ENCODE results near the gene ZNF768. TPM values are rescaled to one million over a fixed set of nuclear protein-coding genes. Genes with fewer than 3 reads are reported as not detected.
"Not testable (repeated sequence)": the region's sequence is repeated elsewhere in the genome, so short reads cannot be mapped to it uniquely, and the experiment has no call there.

The ZNF768 gene
- polyA plus RNA-seq, 4 donors: 36.0 to 69.0 (median 50.0) TPM

DNA sequence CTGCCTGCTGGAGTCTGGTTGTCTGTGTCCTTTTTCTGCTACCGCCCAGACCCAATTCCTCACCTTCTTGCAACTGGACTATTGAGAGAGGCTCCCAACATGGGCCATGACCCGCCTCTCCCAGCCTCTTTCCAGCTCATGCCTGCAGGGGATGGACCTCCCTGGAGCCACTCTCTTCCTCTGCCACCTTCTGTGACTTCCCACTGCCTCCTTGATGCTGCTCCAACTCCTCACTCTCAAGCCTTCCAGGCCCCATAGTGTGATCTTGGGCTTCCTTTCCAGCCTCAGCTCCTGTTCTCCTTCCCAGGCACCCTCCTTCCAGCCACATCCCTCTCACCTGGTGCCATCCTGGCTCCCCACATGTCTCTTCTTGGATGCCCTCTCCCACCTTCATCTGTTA, 11.1 kb downstream of the ZNF768 start:
- no peak for DNase-seq (ENCODE audit: low read depth in 4 of 4, low spot score in 3 of 4)

DNA sequence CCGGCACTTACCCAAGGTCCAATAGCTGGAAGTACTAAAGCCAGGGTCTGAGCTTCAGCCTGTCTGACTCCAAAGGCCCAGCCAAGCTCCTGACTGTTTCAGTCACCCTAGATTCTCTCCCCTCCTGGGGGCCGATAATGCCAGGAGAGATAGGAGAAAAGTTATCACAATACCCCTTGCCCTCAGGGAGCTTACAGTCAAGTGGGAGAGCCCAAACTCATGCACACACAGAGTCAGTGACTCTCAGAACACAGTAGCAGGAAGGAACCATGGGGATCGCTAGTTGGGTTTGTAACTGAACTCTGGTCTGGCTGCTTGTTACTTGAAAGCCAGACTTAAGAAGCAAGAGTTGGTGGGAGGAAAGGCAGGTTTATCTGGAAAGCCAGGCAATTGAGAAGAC, 14.9 kb downstream of the ZNF768 start:
- no peak for DNase-seq (ENCODE audit: low read depth in 4 of 4, low spot score in 3 of 4)

DNA sequence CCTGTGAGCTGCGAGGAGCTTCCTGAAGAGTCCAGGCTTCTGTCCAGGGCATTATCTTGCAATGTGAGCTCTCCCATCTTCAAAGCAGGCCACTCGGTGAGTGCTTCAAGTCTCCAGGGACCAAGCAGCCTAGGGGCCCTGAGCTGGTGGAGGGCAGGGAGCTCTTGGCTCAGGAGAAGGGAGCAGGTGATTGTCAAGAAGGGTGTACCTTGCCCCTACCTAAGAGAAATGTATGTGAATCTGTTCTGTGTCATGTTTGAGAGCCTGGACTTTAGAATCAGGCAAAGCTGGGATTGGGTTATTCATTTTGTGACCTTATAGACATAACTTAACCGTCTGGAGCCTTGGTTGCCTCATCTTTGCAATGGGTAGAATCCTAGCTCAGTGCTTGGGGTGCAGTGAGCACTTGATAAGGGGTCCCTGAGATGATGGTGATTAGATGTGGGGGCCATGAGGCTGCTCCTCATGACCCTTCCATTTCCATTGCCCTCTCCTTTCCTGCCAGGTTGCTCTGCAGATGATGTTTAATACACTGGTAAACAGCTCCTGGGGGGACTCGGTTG, 15.9 kb downstream of the ZNF768 start:
- no peak for DNase-seq (ENCODE audit: low read depth in 4 of 4, low spot score in 3 of 4)

DNA sequence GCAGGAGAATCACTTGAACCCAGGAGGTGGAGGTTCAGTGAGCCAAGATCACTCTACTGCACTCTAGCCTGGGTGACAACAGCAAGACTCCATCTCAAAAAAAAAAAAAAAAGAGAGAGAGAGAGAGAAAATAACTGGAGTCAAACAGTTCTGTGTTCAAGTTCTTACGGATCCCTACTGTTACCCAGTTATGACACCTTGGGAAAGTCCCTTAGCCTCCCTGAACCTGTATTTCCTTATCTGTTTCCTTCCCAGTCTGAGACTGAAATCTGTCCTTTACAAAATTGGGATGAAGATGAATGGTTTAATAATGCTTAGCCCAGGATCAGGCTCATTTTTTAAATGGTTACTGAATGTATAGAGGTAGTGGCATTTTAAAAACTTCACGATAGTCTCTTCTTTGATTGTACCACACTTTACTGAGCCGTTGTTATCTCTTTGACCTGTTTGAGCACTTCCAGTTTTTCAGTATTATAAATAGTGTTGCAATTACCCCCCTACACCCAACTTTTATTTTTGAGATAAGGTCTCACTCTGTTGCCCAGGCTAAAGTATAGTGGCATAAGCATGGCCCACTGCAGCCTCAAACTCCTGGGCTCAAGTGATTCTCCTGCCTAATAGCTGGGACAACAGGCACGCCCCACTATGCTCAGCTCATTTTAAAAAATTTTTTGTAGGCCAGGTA, 17.1 kb downstream of the ZNF768 start:
- DNase-seq (ENCODE audit: low read depth in 4 of 4, low spot score in 3 of 4): no peak

DNA sequence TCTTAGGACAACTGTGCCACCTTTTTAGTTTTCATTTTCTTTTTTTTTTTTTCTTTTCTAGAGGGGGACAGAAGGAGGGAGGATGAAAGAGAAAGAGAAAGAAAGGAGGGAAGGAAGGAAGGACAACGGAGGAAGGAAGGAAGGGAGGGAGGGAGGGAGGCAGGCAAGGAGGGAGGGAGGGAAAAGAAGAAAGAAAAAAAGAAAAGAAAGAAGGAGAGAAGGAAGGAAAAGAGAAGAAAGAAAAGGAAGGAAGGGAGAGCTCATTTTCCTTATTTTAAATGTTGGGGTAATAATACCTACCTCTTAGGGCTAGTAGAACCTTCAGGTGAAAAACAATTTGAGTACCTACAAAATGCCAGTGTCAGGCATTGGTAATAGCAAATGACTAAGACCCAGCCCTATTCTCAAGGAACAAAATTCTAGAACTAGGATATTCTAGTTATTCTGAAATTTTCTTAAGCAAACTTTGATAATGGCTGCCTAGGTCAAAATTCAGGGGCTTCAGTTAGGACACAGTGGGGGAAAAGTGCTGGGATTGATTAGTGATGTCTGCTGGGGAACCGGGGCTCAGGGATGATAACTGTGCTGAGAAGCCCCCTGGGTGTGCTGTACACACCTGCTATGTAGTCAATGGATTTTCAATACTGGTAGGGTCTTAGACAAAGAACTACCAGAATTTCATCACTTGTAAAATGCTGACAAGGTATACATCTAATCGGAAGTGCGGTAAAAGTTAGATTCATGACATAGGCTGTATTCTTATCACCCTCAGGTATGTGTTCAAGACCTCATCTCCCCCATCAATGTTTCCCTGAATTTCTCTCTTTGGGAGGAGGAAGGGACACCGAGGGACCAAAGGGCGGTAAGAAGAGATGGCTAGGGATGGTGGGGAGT, 22.7 kb downstream of the ZNF768 start:
- no peak for DNase-seq (ENCODE audit: low read depth in 4 of 4, low spot score in 3 of 4)

DNA sequence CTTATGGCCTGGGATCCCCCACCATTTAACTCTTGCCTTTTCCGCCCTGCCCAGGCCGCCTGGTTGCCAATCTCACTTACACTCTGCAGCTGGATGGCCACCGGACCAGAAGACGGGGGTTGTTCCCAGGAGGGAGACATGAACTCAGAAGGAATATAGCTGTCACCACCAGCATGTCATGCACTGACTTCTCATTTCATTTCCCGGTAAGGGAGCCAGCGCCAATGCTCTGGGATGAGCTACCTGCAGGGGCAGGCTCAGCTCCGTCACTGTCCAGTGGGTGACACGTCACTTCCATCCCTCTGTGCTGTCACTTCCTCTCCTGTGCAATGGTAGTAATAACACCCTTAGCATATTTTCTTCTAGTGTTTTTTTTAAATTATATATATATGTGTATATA, 27.1 kb downstream of the ZNF768 start:
- no peak for DNase-seq (ENCODE audit: low read depth in 4 of 4, low spot score in 3 of 4)

DNA sequence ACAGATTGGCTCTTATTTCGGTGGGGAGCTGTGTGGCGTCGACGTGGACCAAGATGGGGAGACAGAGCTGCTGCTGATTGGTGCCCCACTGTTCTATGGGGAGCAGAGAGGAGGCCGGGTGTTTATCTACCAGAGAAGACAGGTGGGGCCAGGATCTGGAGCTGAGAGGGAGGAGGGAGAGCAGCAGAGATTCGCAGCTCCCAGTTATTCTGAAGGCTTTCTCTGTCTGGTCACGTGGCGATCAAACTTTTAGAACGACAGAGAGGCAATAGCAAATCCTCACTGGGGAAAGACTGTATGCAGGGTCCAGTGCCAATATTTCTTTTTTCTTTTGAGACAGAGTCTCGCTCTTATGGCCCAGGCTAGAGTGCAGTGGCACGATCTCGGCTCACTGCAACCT, 31.7 kb downstream of the ZNF768 start:
- no peak for DNase-seq (ENCODE audit: low read depth in 4 of 4, low spot score in 3 of 4)

DNA sequence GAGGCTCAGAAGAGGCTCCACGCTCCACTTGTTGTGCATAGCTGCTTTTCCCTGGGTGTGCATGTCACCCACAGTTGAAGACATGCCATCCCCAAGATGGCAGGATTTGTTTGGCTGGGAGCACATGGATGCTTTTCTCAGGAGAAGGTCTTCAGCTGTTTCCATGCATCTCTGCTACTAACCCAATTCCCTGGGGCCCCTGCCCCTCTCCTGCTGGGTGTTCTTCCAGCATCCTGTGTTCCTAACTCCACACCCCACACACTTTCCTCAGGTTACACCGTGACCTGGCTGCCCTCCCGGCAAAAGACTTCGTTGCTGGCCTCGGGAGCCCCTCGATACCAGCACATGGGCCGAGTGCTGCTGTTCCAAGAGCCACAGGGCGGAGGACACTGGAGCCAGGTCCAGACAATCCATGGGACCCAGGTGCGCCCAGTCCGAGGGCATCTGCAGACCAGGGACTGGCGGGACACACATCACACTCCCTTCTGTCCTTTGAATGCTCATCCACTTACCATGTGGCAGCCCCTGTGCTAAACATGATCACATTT, 32.4 kb downstream of the ZNF768 start:
- DNase-seq (ENCODE audit: low read depth in 4 of 4, low spot score in 3 of 4): no peak

DNA sequence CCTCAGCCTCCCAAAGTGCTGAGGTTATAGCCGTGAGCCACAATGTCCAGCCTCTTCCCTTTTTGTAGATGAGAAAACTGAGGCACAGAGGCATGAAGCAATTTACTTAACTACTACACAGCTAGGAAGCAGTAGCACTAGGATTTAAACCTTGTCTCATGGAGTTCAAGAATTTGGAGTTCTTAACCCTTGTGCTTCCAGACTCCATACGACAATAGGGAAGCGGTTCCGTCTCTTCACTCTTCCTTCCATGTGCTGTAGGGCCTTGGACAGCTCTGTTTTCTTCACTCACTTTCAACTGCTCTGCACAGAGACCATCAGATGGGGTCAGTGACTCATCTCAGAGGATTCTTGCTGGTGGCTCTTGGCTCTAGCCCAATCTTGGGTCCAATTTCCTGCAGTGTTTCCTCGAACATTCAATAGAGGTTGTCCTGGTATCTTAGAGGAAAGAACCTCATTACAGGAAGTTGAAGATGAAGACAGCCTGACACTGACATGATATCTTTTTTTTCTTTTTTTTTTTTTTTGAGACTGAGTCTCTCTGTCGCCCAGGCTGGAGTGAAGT, 34.5 kb downstream of the ZNF768 start:
- DNase-seq (ENCODE audit: low read depth in 4 of 4, low spot score in 3 of 4): no peak

DNA sequence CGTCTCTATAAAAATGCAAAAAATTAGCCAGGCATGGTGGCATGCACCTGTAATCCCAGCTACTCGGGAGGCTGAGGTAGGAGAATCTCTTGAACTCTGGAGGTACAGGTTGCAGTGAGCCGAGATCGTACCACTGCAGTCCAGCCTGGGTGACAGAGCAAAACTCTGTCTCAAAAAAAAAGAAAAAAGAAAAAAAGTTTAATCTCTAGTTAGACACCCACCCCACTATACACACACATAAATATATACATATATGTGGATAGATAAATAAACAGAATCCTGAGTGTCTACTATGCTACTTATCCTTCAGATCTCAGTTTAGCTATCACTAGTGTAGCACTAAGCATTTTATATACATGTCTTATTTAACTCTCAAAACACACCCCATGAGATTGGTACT, 35.1 kb downstream of the ZNF768 start:
- DNase-seq (ENCODE audit: low read depth in 4 of 4, low spot score in 3 of 4): no peak

DNA sequence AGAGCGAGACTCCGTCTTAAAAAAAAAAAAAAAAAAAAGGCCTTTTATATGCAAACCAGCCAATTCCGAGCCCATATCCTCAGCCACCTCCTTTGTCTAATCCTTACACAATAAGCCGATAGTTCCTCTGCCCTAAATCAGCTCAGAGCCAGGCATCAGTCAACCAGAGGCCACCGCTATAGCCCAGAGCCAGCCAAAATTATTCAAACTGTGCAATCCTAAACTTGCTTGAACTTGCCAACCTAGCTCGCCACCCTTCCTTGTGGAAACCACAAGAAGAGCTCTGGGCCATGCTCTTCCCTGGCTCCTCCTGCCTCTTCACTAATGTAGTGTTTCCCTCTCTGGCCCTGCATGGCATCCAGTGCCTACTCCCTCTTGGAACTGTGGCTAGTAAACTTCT, 36.2 kb downstream of the ZNF768 start:
- no peak for DNase-seq (ENCODE audit: low read depth in 4 of 4, low spot score in 3 of 4)

DNA sequence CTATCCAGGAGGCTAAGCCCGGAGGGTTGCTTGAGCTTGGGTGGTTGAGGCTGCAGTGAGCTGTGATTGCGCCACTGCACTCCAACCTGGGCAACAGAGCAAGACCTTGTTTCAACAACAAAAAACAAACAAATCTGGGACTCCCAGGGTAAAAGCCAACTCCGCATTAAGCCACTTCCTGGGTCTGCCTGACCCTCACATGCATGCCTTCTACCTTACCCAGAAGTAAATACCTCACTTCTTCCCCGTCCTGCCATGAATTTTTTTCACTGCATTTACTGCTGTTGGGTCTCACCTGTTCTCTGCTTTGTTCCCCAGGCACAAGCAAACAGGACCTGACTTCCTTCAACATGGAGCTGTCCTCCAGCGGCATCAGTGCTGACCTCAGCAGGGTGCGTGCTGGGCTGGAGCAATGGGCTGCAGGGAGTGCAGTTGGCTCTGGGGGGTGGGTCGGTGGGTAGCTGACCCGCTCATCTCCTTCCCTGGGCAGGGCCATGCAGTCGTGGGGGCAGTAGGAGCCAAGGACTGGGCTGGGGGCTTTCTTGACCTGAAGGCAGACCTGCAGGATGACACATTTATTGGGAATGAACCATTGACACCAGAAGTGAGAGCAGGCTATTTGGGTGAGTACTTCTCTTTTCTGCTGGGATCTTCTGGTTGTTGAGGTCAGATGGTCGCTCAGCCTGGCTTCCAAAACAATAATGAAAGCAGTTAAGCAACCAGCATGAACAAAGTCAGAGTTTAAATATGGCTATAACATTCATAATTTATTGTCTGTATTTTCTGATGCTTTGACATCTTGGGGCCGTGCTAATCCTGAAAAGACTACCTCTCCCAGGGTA, 37.4 kb downstream of the ZNF768 start:
- DNase-seq (ENCODE audit: low read depth in 4 of 4, low spot score in 3 of 4): no peak

DNA sequence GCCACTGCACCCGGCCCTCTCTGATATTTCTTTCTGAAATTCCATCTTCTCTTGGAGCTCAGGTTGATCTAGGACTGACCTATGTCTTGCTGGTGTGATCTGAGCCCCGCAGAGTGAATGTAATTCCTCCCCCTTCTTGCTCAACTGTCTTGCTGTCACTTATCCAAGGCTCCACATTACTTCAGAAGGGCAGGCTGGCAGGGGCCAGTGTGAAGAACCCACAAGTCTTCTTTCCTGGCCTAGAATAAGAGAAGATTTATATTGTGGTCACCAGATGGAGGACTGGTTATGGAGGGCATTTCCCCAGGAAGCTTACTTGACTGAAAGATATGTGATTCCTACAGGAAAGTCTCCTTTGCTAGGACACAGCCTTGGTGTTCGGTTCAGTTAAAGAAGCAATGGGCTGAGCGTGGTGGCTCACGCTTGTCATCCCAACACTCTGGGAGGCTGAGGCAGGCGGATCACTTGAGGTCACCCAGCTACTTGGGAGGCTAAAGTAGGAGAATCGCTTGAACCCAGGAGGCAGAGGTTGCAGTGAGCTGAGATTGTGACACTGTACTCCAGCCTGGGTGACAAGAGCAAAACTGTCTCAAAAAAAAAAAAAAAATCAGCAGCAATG, 40.4 kb downstream of the ZNF768 start:
- DNase-seq (ENCODE audit: low read depth in 4 of 4, low spot score in 3 of 4): no peak

DNA sequence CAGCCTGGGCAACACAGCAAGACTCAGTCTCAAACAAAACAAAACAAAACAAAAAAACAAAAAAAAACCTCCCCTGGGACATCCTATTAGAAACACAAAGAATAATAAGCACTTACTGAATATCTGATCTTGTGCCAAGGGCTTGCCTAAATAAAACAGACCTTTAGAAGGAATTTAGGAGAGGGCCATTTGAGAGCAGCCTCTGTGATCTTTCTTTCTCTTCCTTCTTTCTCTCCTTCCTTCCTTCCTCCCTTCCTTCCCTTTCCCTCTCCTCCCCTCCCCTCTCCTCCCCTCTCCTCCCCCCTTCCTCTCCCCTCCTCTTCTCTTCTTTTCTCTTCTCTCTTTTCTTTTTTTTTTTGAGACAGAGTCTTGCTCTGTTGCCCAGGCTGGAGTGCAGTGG, 41.5 kb downstream of the ZNF768 start:
- DNase-seq (ENCODE audit: low read depth in 4 of 4, low spot score in 3 of 4): no peak

DNA sequence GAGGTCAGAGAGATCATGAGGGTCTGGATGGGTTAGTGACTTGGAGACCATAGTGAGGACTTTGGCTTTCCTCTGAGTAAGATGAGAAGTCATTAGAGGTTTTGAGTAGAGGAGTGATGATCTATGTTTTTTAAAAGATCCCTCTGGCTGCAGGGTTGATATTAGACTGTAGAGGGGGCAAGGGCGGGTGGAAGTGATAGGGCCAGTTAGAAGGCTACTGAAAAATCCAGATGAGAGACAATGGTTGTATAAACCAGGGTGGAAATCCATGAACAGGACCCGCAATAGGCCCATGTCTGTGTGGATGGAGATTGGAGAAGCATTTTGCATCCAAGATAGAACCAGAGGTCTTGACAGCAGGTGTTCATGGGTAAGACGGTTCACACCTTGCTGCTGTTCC, 44.0 kb downstream of the ZNF768 start:
- no peak for DNase-seq (ENCODE audit: low read depth in 4 of 4, low spot score in 3 of 4)

DNA sequence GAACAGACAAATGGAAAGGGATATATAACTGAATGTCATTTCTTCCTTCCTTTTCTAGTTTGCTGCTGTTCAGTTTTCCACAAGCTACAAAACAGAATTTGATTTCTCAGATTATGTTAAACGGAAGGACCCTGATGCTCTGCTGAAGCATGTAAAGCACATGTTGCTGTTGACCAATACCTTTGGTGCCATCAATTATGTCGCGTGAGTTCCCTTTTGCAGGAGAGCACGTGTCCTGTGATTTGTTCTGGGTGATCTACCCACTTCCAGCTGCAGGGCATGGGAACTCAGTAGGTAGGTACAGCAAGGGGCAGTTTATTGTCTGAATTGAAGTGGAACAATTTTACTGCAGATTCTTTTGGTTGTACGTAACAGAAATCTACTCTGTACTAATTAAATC, 45.0 kb downstream of the ZNF768 start:
- no peak for DNase-seq (ENCODE audit: low read depth in 4 of 4, low spot score in 3 of 4)

DNA sequence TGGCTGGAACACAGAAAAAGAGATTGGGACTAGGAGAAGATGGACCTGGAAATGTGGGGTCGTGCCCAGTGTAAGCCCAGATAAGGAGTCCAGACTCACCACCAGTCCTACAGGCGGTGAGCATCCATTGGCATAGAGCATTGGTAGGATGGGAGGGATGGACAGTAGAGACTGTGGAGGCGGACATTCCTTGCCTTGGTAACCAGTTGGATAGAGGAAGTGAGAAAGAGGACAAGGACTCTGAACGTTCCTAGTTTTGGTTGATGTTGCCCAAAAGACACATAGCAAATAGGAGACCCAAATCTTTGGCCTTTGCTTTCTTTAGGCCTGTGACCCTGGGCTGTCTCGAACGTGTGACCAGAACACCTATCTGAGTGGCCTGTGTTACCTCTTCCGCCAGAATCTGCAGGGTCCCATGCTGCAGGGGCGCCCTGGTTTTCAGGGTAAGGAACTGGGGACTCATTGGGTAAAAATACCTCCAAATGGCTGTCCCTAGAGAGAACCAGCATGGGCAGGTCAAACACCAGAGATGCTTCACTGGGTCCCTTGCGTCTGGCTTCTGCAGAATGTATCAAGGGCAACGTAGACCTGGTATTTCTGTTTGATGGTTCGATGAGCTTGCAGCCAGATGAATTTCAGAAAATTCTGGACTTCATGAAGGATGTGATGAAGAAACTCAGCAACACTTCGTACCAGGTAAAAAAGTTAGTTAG, 47.4 kb downstream of the ZNF768 start:
- no peak for DNase-seq (ENCODE audit: low read depth in 4 of 4, low spot score in 3 of 4)

DNA sequence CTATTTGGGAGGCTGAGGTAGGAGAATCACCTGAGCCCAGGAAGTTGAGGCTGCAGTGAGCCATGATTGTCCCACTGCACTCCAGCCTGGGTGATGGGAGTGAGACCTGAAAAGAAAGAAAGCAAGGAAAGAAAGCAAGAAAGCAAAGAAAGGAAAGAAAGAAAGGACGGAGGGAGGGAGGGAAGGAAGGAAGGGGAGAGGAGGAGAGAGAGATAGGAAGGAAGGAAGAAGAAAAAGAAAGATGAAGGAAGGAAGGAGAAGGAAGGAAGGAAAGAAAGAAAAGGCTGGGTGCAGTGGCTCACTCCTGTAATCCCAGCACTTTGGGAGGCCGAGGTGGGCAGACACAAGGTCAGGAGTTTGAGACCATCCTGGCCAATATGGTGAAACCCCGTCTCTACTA, 48.6 kb downstream of the ZNF768 start:
- DNase-seq (ENCODE audit: low read depth in 4 of 4, low spot score in 3 of 4): not testable (repeated sequence)

DNA sequence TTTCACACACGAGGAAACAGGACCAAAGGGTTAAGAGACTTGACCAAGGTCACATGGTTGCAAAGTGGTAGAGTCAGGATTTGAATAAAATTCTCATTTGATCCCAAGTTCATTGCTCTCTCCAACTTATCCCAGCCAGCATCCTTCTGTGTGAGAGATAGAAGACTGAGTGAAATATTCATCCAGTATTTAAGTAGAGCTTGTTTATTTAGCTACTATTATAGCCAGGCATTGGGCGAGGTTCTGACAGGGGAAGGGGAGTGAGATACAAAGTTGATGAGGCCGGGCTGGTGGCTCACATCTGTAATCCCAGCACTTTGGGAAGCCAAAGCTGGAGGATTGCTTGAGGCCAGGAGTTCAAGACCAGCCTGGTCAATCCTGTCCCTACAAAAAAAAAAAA, 49.4 kb downstream of the ZNF768 start:
- no peak for DNase-seq (ENCODE audit: low read depth in 4 of 4, low spot score in 3 of 4)
